SHP77 treated with DMSO at 0.1 percent for 48 hours (cell line): ENCODE measurements around the gene MAP3K21.

ENCODE experiments used
- DNase-seq: peaks from one replicate; lab custom pipeline; 2025; lab: John Stamatoyannopoulos, UW

Gene MAP3K21

GRCh38 chr1:233359905-233360304, 32.4 kb downstream of the MAP3K21 start:
- DNase-seq: no peak

- no peak for DNase-seq
These were observed 33.1 kb downstream of the MAP3K21 start for GRCh38 chr1:233360525-233361102.

- DNase-seq: no peak
These were observed 34.4 kb downstream of the MAP3K21 start for GRCh38 chr1:233361876-233362275.

- no peak for DNase-seq
These were observed 35.2 kb downstream of the MAP3K21 start for GRCh38 chr1:233362743-233363142.

- DNase-seq: no peak
These were observed 36.5 kb downstream of the MAP3K21 start for GRCh38 chr1:233364026-233364425.

GRCh38 chr1:233364695-233365539, 37.4 kb downstream of the MAP3K21 start:
- DNase-seq: no peak

- no peak for DNase-seq
These were observed 39.1 kb downstream of the MAP3K21 start for GRCh38 chr1:233366575-233366974.

GRCh38 chr1:233367057-233367803, 39.7 kb downstream of the MAP3K21 start:
- DNase-seq: no peak

GRCh38 chr1:233368106-233368788, 40.7 kb downstream of the MAP3K21 start:
- no peak for DNase-seq

- DNase-seq: no peak
These were observed 41.2 kb downstream of the MAP3K21 start for GRCh38 chr1:233368789-233369130.

GRCh38 chr1:233372218-233373120, 44.9 kb downstream of the MAP3K21 start:
- DNase-seq: no peak

- DNase-seq: no peak
These were observed 45.7 kb downstream of the MAP3K21 start for GRCh38 chr1:233373226-233373625.

- DNase-seq: no peak
These were observed 48.1 kb downstream of the MAP3K21 start for GRCh38 chr1:233375653-233376052.

GRCh38 chr1:233376382-233377110, 49.0 kb downstream of the MAP3K21 start:
- DNase-seq: no peak

- DNase-seq: no peak
These were observed 52.4 kb downstream of the MAP3K21 start for GRCh38 chr1:233379869-233380438.

- DNase-seq: no peak
These were observed 54.3 kb downstream of the MAP3K21 start for GRCh38 chr1:233381806-233382205.

GRCh38 chr1:233383984-233384383, 56.5 kb downstream of the MAP3K21 start:
- no peak for DNase-seq

GRCh38 chr1:233386336-233386735, 58.8 kb downstream of the MAP3K21 start:
- DNase-seq: no peak

GRCh38 chr1:233387585-233387984, 60.1 kb downstream of the MAP3K21 start:
- DNase-seq: no peak

GRCh38 chr1:233389169-233389568, 61.6 kb downstream of the MAP3K21 start:
- no peak for DNase-seq
